Stomach (tissue), 4 donors: Measurements from ENCODE around the gene AK6.

Source experiments
- EP300 ChIP-seq: sonication (generic); formaldehyde crosslinking; IDR thresholded peaks from one replicate; pipeline ENCODE4 v1.6.1; 2017; ENCODE audit warnings: antibody characterized with exemption
- POLR2A ChIP-seq, 4 donors: fragments of 450-650 bp; IDR thresholded peaks; one replicate each; pipeline ENCODE4 v1.6.1; 2016; ENCODE audit warnings: antibody characterized with exemption in 4 of 4, control low read depth in 2 of 4, mild to moderate bottlenecking in 1 of 4, moderate library complexity in 1 of 4
- POLR2AphosphoS5 ChIP-seq, 3 donors: sonication (generic); formaldehyde crosslinking; IDR thresholded peaks; one replicate each; pipeline ENCODE4 v1.6.1; 2016; ENCODE audit warnings: antibody characterized with exemption in 3 of 3
- TF ChIP-seq, protein P1 (sequence below), 7 experiments: fragments of 450-650 bp in 4 of 7; fragments of 200-600 bp in 3 of 7; sonication (generic) in 3 of 7; IDR thresholded peaks; one replicate each; pipeline ENCODE4 v1.5.1; 2016 to 2019; ENCODE audit warnings: antibody characterized with exemption in 7 of 7, control low read depth in 2 of 7, mild to moderate bottlenecking in 1 of 7

DNA sequence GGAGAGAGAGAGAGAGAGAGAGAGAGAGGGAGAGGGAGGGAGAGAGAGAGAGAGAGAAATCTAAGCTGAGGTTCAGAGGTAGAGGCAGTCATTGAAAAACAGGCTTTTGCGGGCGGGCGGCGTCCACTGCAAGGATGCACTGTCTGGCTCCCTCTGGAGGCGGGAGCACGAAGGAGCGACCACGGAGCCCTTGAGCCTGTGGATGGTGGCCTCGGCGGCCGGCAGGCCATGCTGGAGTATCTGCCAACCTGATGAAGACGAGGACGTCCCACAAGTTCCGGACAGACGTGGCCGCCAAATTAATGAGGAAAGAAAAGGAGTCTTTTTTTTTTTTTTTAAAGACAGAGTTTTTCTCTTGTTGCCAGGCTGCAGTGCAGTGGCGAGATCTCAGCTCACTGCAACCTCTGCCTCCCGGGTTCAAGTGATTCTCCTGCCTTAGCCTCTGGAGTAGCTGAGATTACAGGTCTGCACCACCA is 34.5 kb downstream of the AK6 start:
- TF ChIP-seq POLR2A (IDR thresholded peaks at IDR 0.05) (no peak), POLR2AphosphoS5 (IDR thresholded peaks at IDR 0.05) (peak in 1 of 3 donors; percentile 53), EP300 (no peak)
- TF ChIP-seq, protein P1, sequence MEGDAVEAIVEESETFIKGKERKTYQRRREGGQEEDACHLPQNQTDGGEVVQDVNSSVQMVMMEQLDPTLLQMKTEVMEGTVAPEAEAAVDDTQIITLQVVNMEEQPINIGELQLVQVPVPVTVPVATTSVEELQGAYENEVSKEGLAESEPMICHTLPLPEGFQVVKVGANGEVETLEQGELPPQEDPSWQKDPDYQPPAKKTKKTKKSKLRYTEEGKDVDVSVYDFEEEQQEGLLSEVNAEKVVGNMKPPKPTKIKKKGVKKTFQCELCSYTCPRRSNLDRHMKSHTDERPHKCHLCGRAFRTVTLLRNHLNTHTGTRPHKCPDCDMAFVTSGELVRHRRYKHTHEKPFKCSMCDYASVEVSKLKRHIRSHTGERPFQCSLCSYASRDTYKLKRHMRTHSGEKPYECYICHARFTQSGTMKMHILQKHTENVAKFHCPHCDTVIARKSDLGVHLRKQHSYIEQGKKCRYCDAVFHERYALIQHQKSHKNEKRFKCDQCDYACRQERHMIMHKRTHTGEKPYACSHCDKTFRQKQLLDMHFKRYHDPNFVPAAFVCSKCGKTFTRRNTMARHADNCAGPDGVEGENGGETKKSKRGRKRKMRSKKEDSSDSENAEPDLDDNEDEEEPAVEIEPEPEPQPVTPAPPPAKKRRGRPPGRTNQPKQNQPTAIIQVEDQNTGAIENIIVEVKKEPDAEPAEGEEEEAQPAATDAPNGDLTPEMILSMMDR (IDR thresholded peaks at IDR 0.05), result peak in 5 of 7 experiments; percentile 58 to 78 (median 72)
